ENCODE measurements around the gene SLC51B.
"Not testable (repeated sequence)": the region's sequence is repeated elsewhere in the genome, so short reads cannot be mapped to it uniquely, and the experiment has no call there.

The SLC51B gene

GRCh38 chr15:65087873-65088642 lies 42.9 kb downstream of the SLC51B start:
- TF ChIP-seq CTCF (IDR thresholded peaks at IDR 0.05; ENCODE audit: low read depth, low read length, missing control alignments), result no peak
- no peak overlapping the region for H3K4me3 ChIP-seq (ENCODE audit: low read depth, low read length)
- no peak for DNase-seq (ENCODE audit: low read depth)

- TF ChIP-seq CTCF (IDR thresholded peaks at IDR 0.05; ENCODE audit: low read depth, low read length, missing control alignments), result no peak
- H3K4me3 ChIP-seq (ENCODE audit: low read depth, low read length), result no peak overlapping the region
- no peak for DNase-seq (ENCODE audit: low read depth)
Measured at GRCh38 chr15:65088643-65089021, 43.4 kb downstream of the SLC51B start.

- H3K4me3 ChIP-seq (ENCODE audit: low read depth, low read length), result no peak overlapping the region
- DNase-seq (ENCODE audit: low read depth), result no peak
- TF ChIP-seq CTCF (IDR thresholded peaks at IDR 0.05; ENCODE audit: low read depth, low read length, missing control alignments), result no peak
Measured at GRCh38 chr15:65089206-65089824, 44.1 kb downstream of the SLC51B start.

- no peak for TF ChIP-seq CTCF (IDR thresholded peaks at IDR 0.05; ENCODE audit: low read depth, low read length, missing control alignments)
- no peak overlapping the region for H3K4me3 ChIP-seq (ENCODE audit: low read depth, low read length)
- no peak for DNase-seq (ENCODE audit: low read depth)
Measured at GRCh38 chr15:65091946-65092770, 47.0 kb downstream of the SLC51B start.

GRCh38 chr15:65092911-65093792 lies 48.0 kb downstream of the SLC51B start:
- no peak for TF ChIP-seq CTCF (IDR thresholded peaks at IDR 0.05; ENCODE audit: low read depth, low read length, missing control alignments)
- no peak overlapping the region for H3K4me3 ChIP-seq (ENCODE audit: low read depth, low read length)
- no peak for DNase-seq (ENCODE audit: low read depth)

GRCh38 chr15:65093793-65094170 lies 48.6 kb downstream of the SLC51B start:
- not testable (repeated sequence) for DNase-seq (ENCODE audit: low read depth); H3K4me3 ChIP-seq (ENCODE audit: low read depth, low read length)

All from GM12864 (cell line).